Measurements from ENCODE around the gene CCR4. TPM values are rescaled to one million over a fixed set of nuclear protein-coding genes. Genes with fewer than 3 reads are reported as not detected.

Gene CCR4
- total and polyA plus RNA-seq, 11 donors = 0.01 to 1.8 (median 0.32) TPM; not detected in 8

- intact Hi-C loops (cut with DNase I) = loop anchor here in 2 of 10 donors (2.0 to 10.0 kb wide), 2 partner anchors 124 kb away; no protein-coding TSS in a partner anchor
- H3K27me3 ChIP-seq = no peaks in the 10 kb centered on the region
Measured at GRCh38 chr3:32950516-32950915, 928 bp upstream of the CCR4 start.

GRCh38 chr3:32952369-32953077 lies 1.1 kb downstream of the CCR4 start:
- WGBS, 4 donors = 88 to 94% (median 88%) methylated on average over 11 of the region's 11 CpGs
- no peak for DNase-seq
- no peak for ATAC-seq
- Histone ChIP-seq H3K4me1 (peaks cover 0 to 3% (median 0%) of the 10 kb centered on the region in 12 donors), H3K4me3 (peak overlapping the region in 1 of 12 donors; percentile 25), H3K27me3 (no peaks in the 10 kb centered on the region), H3K9me3 (no peaks in the 10 kb centered on the region), H3K27ac (no peak overlapping the region), H3K36me3 (no peaks in the 10 kb centered on the region)
- no peak for TF ChIP-seq CTCF (IDR thresholded peaks at IDR 0.05)
- TF ChIP-seq POLR2A (IDR thresholded peaks at IDR 0.05) = no peak
- intact Hi-C loops (cut with DNase I) = loop anchor here in 1 of 10 donors (10.0 kb wide), 1 partner anchor 122 kb away; no protein-coding TSS in a partner anchor

More at GRCh38 chr3:32950516-32950915, 928 bp upstream of the CCR4 start:
- no peak overlapping the region for H3K4me3 ChIP-seq
- no peaks in the 10 kb centered on the region for H3K36me3 ChIP-seq
- ATAC-seq (no peak), DNase-seq (no peak)
- no peaks in the 10 kb centered on the region for H3K9me3 ChIP-seq
- no peak for TF ChIP-seq CTCF (IDR thresholded peaks at IDR 0.05)
- TF ChIP-seq POLR2A (IDR thresholded peaks at IDR 0.05) = no peak
- H3K4me1 ChIP-seq = peaks cover 0 to 3% (median 0%) of the 10 kb centered on the region in 12 donors
- 93 to 96% (median 94%) methylated on average over 3 of the region's 3 CpGs for WGBS, 4 donors
- no peak overlapping the region for H3K27ac ChIP-seq

GRCh38 chr3:32954506-32954905 lies 3.1 kb downstream of the CCR4 start:
- TF ChIP-seq POLR2A (IDR thresholded peaks at IDR 0.05) = no peak
- no peak for TF ChIP-seq CTCF (IDR thresholded peaks at IDR 0.05)
- 83 to 94% (median 88%) methylated on average over 1 of the region's 1 CpG for WGBS, 4 donors
- H3K36me3 ChIP-seq = no peaks in the 10 kb centered on the region
- intact Hi-C loops (cut with DNase I) = loop anchor here in 1 of 10 donors (10.0 kb wide), 1 partner anchor 120 kb away; no protein-coding TSS in a partner anchor
- H3K27ac ChIP-seq = no peak overlapping the region
- no peaks in the 10 kb centered on the region for H3K9me3 ChIP-seq
- H3K27me3 ChIP-seq = no peaks in the 10 kb centered on the region
- peak overlapping the region in 1 of 12 donors; percentile 10 for H3K4me3 ChIP-seq
- ATAC-seq = no peak
- H3K4me1 ChIP-seq = peaks cover 0 to 3% (median 0%) of the 10 kb centered on the region in 12 donors
- DNase-seq = no peak

GRCh38 chr3:32956750-32957570 lies 5.5 kb downstream of the CCR4 start:
- no peaks in the 10 kb centered on the region for H3K36me3 ChIP-seq
- 74 to 83% (median 78%) methylated on average over 14 of the region's 14 CpGs for WGBS, 4 donors
- ATAC-seq (no peak), DNase-seq (no peak)
- peaks cover 0 to 5% (median 0%) of the 10 kb centered on the region in 12 donors for H3K4me1 ChIP-seq
- no peaks in the 10 kb centered on the region for H3K27me3 ChIP-seq
- no peaks in the 10 kb centered on the region for H3K9me3 ChIP-seq
- no peak overlapping the region for H3K27ac ChIP-seq
- intact Hi-C loops (cut with DNase I) = loop anchor here in 1 of 10 donors (10.0 kb wide), 1 partner anchor 118 kb away; no protein-coding TSS in a partner anchor
- TF ChIP-seq CTCF (IDR thresholded peaks at IDR 0.05) = no peak
- TF ChIP-seq POLR2A (IDR thresholded peaks at IDR 0.05) = no peak
- H3K4me3 ChIP-seq = no peak overlapping the region

Measured in heart left ventricle (tissue), 16 donors.